Measurements from ENCODE around the gene OSBPL8.

DNA sequence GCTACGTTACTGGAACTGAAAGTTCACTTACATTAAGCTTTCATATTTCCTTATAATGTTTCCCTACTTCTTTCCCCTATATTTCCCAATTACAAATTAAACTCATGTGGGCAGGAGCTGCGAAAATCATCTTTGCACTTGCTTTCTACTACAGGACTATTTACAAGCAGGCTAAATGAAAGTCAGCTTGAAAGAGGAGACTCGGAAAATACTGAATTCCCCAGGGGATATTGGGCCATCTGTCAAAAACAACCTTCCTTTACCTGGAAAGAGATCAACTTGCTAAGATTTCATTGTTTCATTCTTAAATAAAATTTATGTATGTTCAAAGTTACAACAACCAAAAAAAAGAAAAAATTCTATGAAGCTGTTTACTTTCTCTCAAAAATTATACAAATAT is 118.6 kb downstream of the OSBPL8 start:
- TF ChIP-seq, protein P1, sequence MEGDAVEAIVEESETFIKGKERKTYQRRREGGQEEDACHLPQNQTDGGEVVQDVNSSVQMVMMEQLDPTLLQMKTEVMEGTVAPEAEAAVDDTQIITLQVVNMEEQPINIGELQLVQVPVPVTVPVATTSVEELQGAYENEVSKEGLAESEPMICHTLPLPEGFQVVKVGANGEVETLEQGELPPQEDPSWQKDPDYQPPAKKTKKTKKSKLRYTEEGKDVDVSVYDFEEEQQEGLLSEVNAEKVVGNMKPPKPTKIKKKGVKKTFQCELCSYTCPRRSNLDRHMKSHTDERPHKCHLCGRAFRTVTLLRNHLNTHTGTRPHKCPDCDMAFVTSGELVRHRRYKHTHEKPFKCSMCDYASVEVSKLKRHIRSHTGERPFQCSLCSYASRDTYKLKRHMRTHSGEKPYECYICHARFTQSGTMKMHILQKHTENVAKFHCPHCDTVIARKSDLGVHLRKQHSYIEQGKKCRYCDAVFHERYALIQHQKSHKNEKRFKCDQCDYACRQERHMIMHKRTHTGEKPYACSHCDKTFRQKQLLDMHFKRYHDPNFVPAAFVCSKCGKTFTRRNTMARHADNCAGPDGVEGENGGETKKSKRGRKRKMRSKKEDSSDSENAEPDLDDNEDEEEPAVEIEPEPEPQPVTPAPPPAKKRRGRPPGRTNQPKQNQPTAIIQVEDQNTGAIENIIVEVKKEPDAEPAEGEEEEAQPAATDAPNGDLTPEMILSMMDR (IDR thresholded peaks at IDR 0.05 in 4 of 5, conservative IDR thresholded peaks at IDR 0.05 in 1 of 5): no peak
- TF ChIP-seq POLR2A (IDR thresholded peaks at IDR 0.05): no peak
